Left ventricle myocardium superior (tissue), 1 donor: ENCODE data around the gene ARHGAP5. TPM values are rescaled to one million over a fixed set of nuclear protein-coding genes. Genes with fewer than 3 reads are reported as not detected.

Source experiments
- ATAC-seq: fragments of 200-7000 bp; cut with Tn5 transposase; one replicate; pipeline ENCODE4 v1.9.1; 2020; ENCODE audit warnings: mild to moderate bottlenecking, moderate library complexity
- DNase-seq: peaks from one replicate; pipeline ENCODE4 v3.0.0-alpha.2; 2020
- intact Hi-C: fragments of 100-400 bp; cut with micrococcal nuclease; formaldehyde crosslinking; loops from one replicate; pipeline ENCODE4 v1.11.0; 2022
- total RNA-seq: library from RNA; stranded (reverse); fragmentation: NEBNext Ultra II Directional; extraction: Animal tissue kit (Norgen Biotek cat#: 25700); gene quantifications from one replicate; pipeline ENCODE4 v1.2.1, GENCODE V29; 2021
- donor health status: DM: no; HTN: yes; CAD: no; lungs with severe emphysema.

The ARHGAP5 gene
- total RNA-seq, 1 donor from 2014 or later = 263 TPM

GRCh38 chr14:32201193-32201815 is 124.2 kb downstream of the ARHGAP5 start:
- DNase-seq (peak; percentile 92), ATAC-seq (peak; percentile 86)
- intact Hi-C loops = loop anchor here (10.0 kb wide), 1 partner anchor 117 kb away; no protein-coding TSS in a partner anchor

GRCh38 chr14:32201816-32202490 is 124.8 kb downstream of the ARHGAP5 start, which contains the start of gene RNU6-7:
TSS of gene RNU6-7 (plus strand) at chr14:32202045.
- intact Hi-C loops = loop anchor here (10.0 kb wide), 1 partner anchor 117 kb away; no protein-coding TSS in a partner anchor
- peak; percentile 12 for ATAC-seq
- peak; percentile 31 for DNase-seq

GRCh38 chr14:32202491-32202997 is 125.4 kb downstream of the ARHGAP5 start:
- intact Hi-C loops = loop anchor here (10.0 kb wide), 1 partner anchor 118 kb away; no protein-coding TSS in a partner anchor
- DNase-seq (no peak), ATAC-seq (no peak)

- intact Hi-C loops = loop anchor here (10.0 kb wide), 1 partner anchor 118 kb away; no protein-coding TSS in a partner anchor
These were observed 126.1 kb downstream of the ARHGAP5 start, which contains the start of gene RNU6-8 for GRCh38 chr14:32202998-32203882. TSS of gene RNU6-8 (minus strand) at chr14:32203269.

GRCh38 chr14:32203928-32204357 is 126.8 kb downstream of the ARHGAP5 start:
- intact Hi-C loops = loop anchor here (10.0 kb wide), 1 partner anchor 119 kb away; no protein-coding TSS in a partner anchor
- DNase-seq = peak; percentile 34
- peak; percentile 29 for ATAC-seq

More at GRCh38 chr14:32202998-32203882, 126.1 kb downstream of the ARHGAP5 start, which contains the start of gene RNU6-8:
- DNase-seq (peak; percentile 93), ATAC-seq (peak; percentile 92)

GRCh38 chr14:32205554-32205953 is 128.4 kb downstream of the ARHGAP5 start:
- DNase-seq (no peak), ATAC-seq (no peak)
- intact Hi-C loops = loop anchor here (10.0 kb wide), 1 partner anchor 121 kb away; no protein-coding TSS in a partner anchor

GRCh38 chr14:32205984-32206383 is 128.9 kb downstream of the ARHGAP5 start:
- intact Hi-C loops = loop anchor here (10.0 kb wide), 1 partner anchor 121 kb away; no protein-coding TSS in a partner anchor
- DNase-seq (no peak), ATAC-seq (no peak)

GRCh38 chr14:32206552-32206951 is 129.4 kb downstream of the ARHGAP5 start:
- DNase-seq = no peak
- ATAC-seq = no peak
- intact Hi-C loops = loop anchor here (10.0 kb wide), 1 partner anchor 122 kb away; no protein-coding TSS in a partner anchor

GRCh38 chr14:32208490-32208889 is 131.4 kb downstream of the ARHGAP5 start:
- intact Hi-C loops = loop anchor here (10.0 kb wide), 1 partner anchor 124 kb away; no protein-coding TSS in a partner anchor
- DNase-seq (no peak), ATAC-seq (no peak)

Other genes with a start within 250 kb of the ARHGAP5 start
- gene RNU6-7, start 124.7 kb downstream of the ARHGAP5 start, total RNA-seq = not detected
- gene RNU6-8, start 126.0 kb downstream of the ARHGAP5 start, total RNA-seq = not detected